Neuron (in vitro differentiated cells): Measurements from ENCODE around the gene SMCR8.
A peak's percentile ranks its signal among the peaks of the same experiment; 100 is the strongest.
"Not testable (repeated sequence)": the region's sequence is repeated elsewhere in the genome, so short reads cannot be mapped to it uniquely, and the experiment has no call there.

Source experiments
- H2AFZ ChIP-seq: one replicate; pipeline ENCODE4 v1.6.1; 2013; ENCODE audit warnings: low read depth, mild to moderate bottlenecking, inconsistent platforms, low read length, moderate library complexity
- H3K27me3 ChIP-seq: one replicate; pipeline ENCODE4 v1.6.1; 2013; ENCODE audit warnings: low read length; ENCODE audit not compliant: insufficient read depth
- H3K36me3 ChIP-seq: one replicate; pipeline ENCODE4 v1.6.1; 2013; ENCODE audit warnings: low read length; ENCODE audit not compliant: insufficient read depth
- H3K4me1 ChIP-seq: one replicate; pipeline ENCODE4 v1.6.1; 2013; ENCODE audit warnings: low read length; ENCODE audit not compliant: insufficient read depth
- H3K4me3 ChIP-seq: 2 replicates; pipeline ENCODE4 v1.5.1; 2013; ENCODE audit warnings: mild to moderate bottlenecking, low read length, moderate library complexity
- H3K9me3 ChIP-seq: one replicate; pipeline ENCODE4 v1.6.1; 2013; ENCODE audit warnings: low read length

The SMCR8 gene

GRCh38 chr17:18291718-18292540 is 23.2 kb upstream of the SMCR8 start:
- Histone ChIP-seq H3K4me1 (no peaks in the 10 kb centered on the region), H3K27me3 (no peaks in the 10 kb centered on the region), H3K9me3 (no peaks in the 10 kb centered on the region), H3K36me3 (peaks cover 78% of the 10 kb centered on the region), H2AFZ (no peak overlapping the region), H3K4me3 (no peak overlapping the region)

- not testable (repeated sequence) for H2AFZ ChIP-seq, H3K4me3 ChIP-seq, H3K27me3 ChIP-seq, H3K4me1 ChIP-seq, H3K9me3 ChIP-seq
- H3K36me3 ChIP-seq, result peaks cover 68% of the 10 kb centered on the region
Measured at GRCh38 chr17:18298061-18298460, 17.0 kb upstream of the SMCR8 start.

DNA sequence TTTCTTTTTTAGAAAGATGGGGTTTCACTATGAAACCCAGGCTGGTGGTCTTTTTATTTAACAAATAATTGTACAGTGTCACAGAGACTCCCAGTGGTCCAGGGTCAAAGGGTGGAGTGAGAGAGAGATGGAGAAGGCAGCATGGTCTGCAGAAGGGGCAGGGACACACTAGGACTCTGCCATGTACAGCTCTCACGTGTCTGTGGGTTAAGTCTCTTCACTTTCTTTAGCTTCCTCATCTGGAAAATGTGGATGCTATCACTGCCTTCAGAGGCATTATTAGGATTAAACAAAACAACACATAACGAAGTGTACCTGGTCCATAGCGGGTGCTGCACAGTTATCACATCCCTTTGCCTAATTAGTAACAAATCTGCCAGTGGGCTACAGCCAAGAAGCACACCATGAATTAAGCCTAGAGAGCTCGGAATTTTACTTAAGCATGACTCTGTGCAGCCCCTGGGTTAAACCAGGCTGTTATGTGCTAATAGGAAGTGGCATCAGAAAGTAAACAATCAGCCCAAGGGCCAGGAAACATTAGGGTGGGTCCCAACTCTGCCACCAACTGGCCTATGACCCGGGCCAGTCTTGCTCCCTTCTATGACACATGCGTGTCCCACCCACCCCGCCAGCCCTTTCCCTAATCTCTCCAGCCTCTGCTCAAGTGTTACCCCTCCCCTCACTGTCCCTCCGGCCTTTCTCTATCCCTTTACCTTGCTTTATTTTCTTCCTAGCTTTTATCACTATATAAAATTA is 14.2 kb upstream of the SMCR8 start:
- Histone ChIP-seq H3K4me3 (no peak overlapping the region), H2AFZ (no peak overlapping the region), H3K4me1 (no peaks in the 10 kb centered on the region), H3K9me3 (no peaks in the 10 kb centered on the region), H3K36me3 (peaks cover 70% of the 10 kb centered on the region), H3K27me3 (no peaks in the 10 kb centered on the region)

DNA sequence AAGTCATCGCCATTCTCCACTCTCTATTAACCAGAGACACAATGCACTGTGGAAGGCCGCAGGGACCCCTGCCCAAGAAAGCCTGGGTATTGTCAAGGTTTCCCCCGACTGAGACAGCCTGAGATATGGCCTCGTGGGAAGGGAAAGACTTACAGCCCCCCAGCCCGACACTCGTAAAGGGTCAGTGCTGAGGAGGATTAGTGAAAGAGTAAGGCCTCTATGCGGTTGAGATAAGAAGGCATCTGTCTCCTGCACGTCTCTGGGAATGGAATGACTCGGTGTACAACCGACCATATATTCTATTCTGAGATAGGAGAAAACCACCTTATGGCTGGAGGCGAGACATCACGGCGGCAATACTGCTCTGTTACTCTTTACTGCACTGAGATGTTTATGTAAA is 11.9 kb upstream of the SMCR8 start:
- H3K4me3 ChIP-seq, H2AFZ ChIP-seq, H3K27me3 ChIP-seq, H3K4me1 ChIP-seq, H3K9me3 ChIP-seq: not testable (repeated sequence)
- H3K36me3 ChIP-seq, result peaks cover 81% of the 10 kb centered on the region

DNA sequence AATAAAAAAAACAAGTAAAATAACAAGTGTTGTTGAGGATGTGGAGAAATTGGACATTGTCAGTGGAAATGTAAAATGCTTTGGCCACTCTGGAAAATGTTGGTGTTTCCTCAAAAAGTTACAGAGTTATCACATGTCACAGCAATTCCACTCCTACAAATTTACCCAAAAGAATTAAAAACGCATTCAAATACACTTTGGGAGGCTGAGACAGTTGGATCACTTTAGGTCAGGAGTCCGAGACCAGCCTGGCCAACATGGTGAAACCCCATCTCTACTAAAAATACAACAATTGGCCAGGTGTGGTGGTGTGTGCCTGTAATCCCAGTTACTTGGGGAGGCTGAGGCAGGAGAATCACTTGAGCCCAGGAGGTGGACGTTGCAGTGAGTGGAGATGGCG is 5.9 kb upstream of the SMCR8 start:
- H2AFZ ChIP-seq, result no peak overlapping the region
- H3K9me3 ChIP-seq, result peaks cover 2% of the 10 kb centered on the region
- H3K4me3 ChIP-seq, result no peak overlapping the region
- peaks cover 14% of the 10 kb centered on the region for H3K4me1 ChIP-seq
- peaks cover 66% of the 10 kb centered on the region for H3K36me3 ChIP-seq
- H3K27me3 ChIP-seq, result no peaks in the 10 kb centered on the region

- peaks cover 40% of the 10 kb centered on the region for H3K36me3 ChIP-seq
- H3K4me3 ChIP-seq, result peak overlapping the region; percentile 62
- no peaks in the 10 kb centered on the region for H3K27me3 ChIP-seq
- H3K4me1 ChIP-seq, result peaks cover 43% of the 10 kb centered on the region
- H3K9me3 ChIP-seq, result peaks cover 2% of the 10 kb centered on the region
- H2AFZ ChIP-seq, result peak overlapping the region; percentile 20
Measured at GRCh38 chr17:18314059-18314730, 898 bp upstream of the SMCR8 start.

DNA sequence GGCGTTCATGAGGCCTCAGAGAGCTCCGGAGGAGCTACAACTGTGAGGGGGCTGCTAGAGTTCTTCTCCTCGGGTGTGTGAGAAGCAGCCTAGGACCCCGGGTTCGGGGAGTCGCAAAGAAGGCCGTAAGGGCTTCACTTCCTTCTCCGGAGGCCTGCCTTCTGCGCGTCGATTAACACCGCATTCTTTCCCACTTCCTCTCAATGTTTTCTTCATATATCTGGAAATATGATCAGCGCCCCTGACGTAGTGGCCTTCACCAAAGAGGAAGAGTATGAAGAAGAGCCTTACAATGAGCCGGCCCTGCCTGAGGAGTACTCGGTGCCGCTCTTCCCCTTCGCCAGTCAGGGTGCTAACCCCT is 449 bp downstream of the SMCR8 start:
- Histone ChIP-seq H3K36me3 (peaks cover 35% of the 10 kb centered on the region), H3K4me3 (peak overlapping the region; percentile 62), H2AFZ (peak overlapping the region; percentile 69), H3K9me3 (no peaks in the 10 kb centered on the region), H3K27me3 (no peaks in the 10 kb centered on the region), H3K4me1 (peaks cover 49% of the 10 kb centered on the region)

DNA sequence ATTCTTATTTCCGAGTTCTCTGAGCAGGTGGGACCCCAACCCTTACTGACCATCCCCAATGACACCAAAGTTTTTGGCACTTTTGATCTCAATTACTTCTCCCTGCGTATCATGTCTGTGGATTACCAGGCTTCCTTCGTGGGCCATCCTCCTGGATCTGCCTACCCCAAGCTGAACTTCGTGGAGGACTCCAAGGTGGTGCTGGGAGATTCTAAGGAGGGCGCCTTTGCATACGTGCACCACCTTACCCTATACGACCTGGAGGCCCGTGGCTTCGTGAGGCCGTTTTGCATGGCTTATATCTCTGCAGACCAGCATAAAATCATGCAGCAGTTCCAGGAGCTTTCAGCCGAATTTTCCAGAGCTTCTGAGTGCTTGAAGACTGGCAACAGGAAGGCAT is 868 bp downstream of the SMCR8 start:
- Histone ChIP-seq H3K27me3 (no peaks in the 10 kb centered on the region), H3K36me3 (peaks cover 35% of the 10 kb centered on the region), H3K4me3 (peak overlapping the region; percentile 62), H3K9me3 (no peaks in the 10 kb centered on the region), H2AFZ (no peak overlapping the region), H3K4me1 (peaks cover 49% of the 10 kb centered on the region)

- Histone ChIP-seq H3K9me3 (no peaks in the 10 kb centered on the region), H3K27me3 (no peaks in the 10 kb centered on the region), H3K36me3 (peaks cover 29% of the 10 kb centered on the region), H2AFZ (no peak overlapping the region), H3K4me1 (peaks cover 45% of the 10 kb centered on the region), H3K4me3 (no peak overlapping the region)
Measured at GRCh38 chr17:18318117-18318516, 3.0 kb downstream of the SMCR8 start.

- peaks cover 2% of the 10 kb centered on the region for H3K9me3 ChIP-seq
- peaks cover 36% of the 10 kb centered on the region for H3K36me3 ChIP-seq
- no peak overlapping the region for H2AFZ ChIP-seq
- peaks cover 37% of the 10 kb centered on the region for H3K4me1 ChIP-seq
- no peaks in the 10 kb centered on the region for H3K27me3 ChIP-seq
- H3K4me3 ChIP-seq, result no peak overlapping the region
Measured at GRCh38 chr17:18318771-18319450, 3.8 kb downstream of the SMCR8 start.

DNA sequence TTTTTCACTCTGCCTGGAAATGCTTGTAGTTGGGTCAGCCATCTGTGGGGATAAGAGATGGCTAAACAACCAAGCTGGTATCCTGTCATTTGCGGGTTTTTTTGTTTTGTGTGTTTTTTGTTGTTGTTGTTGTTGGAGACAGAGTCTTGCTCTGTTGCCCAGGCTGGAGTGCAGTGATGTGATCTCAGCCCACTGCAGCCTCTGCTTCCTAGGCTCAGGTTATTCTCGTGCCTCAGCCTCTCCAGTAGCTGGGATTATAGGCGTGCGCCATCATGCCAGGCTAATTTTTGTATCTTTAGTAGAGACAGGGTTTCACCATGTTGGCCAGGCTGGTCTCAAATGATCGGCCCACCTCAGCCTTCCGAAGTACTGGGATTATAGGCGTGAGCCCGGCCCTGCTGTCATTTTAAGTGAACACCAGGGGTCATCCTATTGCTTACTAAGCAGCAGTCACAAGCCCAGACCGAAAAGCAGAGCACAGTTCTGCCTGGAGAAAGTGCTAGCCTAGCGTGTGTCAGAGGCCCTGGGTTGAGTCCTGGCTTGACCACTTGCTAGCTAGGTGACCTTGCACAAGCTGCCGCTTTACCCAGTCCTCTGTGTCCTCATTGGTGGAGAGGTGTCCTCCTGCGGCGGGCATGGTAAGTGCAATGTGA is 4.6 kb downstream of the SMCR8 start:
- H2AFZ ChIP-seq, result no peak overlapping the region
- H3K27me3 ChIP-seq, result no peaks in the 10 kb centered on the region
- H3K9me3 ChIP-seq, result peaks cover 3% of the 10 kb centered on the region
- no peak overlapping the region for H3K4me3 ChIP-seq
- H3K4me1 ChIP-seq, result peaks cover 35% of the 10 kb centered on the region
- peaks cover 44% of the 10 kb centered on the region for H3K36me3 ChIP-seq

- H3K27me3 ChIP-seq, result no peaks in the 10 kb centered on the region
- H3K9me3 ChIP-seq, result peaks cover 3% of the 10 kb centered on the region
- no peak overlapping the region for H3K4me3 ChIP-seq
- peaks cover 35% of the 10 kb centered on the region for H3K4me1 ChIP-seq
- peaks cover 50% of the 10 kb centered on the region for H3K36me3 ChIP-seq
- H2AFZ ChIP-seq, result no peak overlapping the region
Measured at GRCh38 chr17:18320301-18320700, 5.2 kb downstream of the SMCR8 start.
